Measurements from ENCODE around the gene BCR.

GRCh38 chr22:23281053-23281405 lies 100.7 kb downstream of the BCR start:
- no peak for TF ChIP-seq POLR2AphosphoS5 (IDR thresholded peaks at IDR 0.05; ENCODE audit: low read depth, low read length)
- no peak for TF ChIP-seq POLR2A (IDR thresholded peaks at IDR 0.05; ENCODE audit: low read depth, low read length)
- TF ChIP-seq TAF1 (IDR thresholded peaks at IDR 0.05; ENCODE audit: borderline replicate concordance, low read depth, low read length), result no peak

All from GM12892 (cell line).